Effector CD4-positive, alpha-beta T cell (primary cell): ENCODE results near the gene ESPNL.

Experiments
- DNase-seq: peaks from one replicate; pipeline ENCODE4 v3.0.0-alpha.2; 2020

The ESPNL gene

DNA sequence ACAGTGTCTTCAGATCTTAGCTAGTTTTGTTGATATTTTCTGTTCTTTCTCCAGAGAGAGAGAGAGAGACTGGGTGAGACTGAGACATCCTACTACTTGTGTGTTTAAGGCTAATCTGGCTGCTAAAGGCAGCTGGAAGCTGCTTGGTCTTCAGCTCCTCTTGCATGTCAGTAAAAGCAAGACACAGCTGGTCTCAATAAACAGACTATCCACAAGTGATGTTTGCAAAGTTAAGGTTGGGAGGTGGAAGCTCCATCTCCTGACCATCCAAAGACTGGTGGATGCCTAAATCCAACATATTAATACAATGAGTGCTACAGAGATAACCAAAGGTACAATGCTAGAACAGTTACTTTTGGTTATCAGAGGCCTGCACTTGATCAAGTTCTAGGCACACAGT, 76.5 kb downstream of the ESPNL start:
- DNase-seq, result no peak

GRCh38 chr2:238180554-238180953, 80.4 kb downstream of the ESPNL start:
- DNase-seq, result no peak

- no peak for DNase-seq
Observed at GRCh38 chr2:238182362-238182761, 82.2 kb downstream of the ESPNL start.
